Neural cell (in vitro differentiated cells): ENCODE data around the gene CNTNAP5.

Experiments
- EP300 ChIP-seq: fragments of 450-650 bp; conservative IDR thresholded peaks from 2 replicates; pipeline ENCODE4 v1.6.1; 2014; ENCODE audit warnings: antibody characterized with exemption, mild to moderate bottlenecking, moderate library complexity; ENCODE audit not compliant: poor library complexity, severe bottlenecking
- POLR2AphosphoS5 ChIP-seq: IDR thresholded peaks from 2 replicates; pipeline ENCODE4 v1.6.1; 2012
- RAD21 ChIP-seq: fragments of 450-650 bp; conservative IDR thresholded peaks from 2 replicates; pipeline ENCODE4 v1.6.1; 2014; ENCODE audit warnings: antibody characterized with exemption, mild to moderate bottlenecking, moderate library complexity
- TF ChIP-seq, protein P1 (sequence below): fragments of 450-650 bp; IDR thresholded peaks from 2 replicates; pipeline ENCODE4 v1.5.1; 2014; ENCODE audit warnings: antibody characterized with exemption, mild to moderate bottlenecking, moderate library complexity; ENCODE audit not compliant: poor library complexity, severe bottlenecking
- TF ChIP-seq, protein P2 (sequence below): IDR thresholded peaks from 2 replicates; pipeline ENCODE4 v1.6.1; 2012; ENCODE audit warnings: borderline replicate concordance

DNA sequence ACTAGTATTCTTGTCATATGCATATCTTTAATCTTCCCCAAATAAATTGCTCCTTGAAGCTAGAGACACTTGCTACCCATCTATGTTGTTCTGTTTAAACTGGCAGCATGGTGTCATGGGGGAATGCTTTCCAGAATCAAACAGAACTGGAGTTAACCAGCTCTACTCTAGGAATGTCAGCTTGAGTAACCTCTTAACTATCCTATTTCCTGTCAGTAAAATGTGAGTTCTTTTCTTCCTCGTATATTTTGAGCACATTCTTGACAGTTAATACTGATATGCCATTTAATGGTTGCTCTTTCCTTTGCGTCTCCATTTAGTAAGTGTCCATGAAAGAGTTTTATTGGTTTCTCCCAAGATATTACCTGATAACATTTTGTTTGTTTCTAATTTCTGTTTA is 23.0 kb downstream of the CNTNAP5 start:
- TF ChIP-seq, protein P1, sequence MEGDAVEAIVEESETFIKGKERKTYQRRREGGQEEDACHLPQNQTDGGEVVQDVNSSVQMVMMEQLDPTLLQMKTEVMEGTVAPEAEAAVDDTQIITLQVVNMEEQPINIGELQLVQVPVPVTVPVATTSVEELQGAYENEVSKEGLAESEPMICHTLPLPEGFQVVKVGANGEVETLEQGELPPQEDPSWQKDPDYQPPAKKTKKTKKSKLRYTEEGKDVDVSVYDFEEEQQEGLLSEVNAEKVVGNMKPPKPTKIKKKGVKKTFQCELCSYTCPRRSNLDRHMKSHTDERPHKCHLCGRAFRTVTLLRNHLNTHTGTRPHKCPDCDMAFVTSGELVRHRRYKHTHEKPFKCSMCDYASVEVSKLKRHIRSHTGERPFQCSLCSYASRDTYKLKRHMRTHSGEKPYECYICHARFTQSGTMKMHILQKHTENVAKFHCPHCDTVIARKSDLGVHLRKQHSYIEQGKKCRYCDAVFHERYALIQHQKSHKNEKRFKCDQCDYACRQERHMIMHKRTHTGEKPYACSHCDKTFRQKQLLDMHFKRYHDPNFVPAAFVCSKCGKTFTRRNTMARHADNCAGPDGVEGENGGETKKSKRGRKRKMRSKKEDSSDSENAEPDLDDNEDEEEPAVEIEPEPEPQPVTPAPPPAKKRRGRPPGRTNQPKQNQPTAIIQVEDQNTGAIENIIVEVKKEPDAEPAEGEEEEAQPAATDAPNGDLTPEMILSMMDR = no peak
- TF ChIP-seq, protein P2, sequence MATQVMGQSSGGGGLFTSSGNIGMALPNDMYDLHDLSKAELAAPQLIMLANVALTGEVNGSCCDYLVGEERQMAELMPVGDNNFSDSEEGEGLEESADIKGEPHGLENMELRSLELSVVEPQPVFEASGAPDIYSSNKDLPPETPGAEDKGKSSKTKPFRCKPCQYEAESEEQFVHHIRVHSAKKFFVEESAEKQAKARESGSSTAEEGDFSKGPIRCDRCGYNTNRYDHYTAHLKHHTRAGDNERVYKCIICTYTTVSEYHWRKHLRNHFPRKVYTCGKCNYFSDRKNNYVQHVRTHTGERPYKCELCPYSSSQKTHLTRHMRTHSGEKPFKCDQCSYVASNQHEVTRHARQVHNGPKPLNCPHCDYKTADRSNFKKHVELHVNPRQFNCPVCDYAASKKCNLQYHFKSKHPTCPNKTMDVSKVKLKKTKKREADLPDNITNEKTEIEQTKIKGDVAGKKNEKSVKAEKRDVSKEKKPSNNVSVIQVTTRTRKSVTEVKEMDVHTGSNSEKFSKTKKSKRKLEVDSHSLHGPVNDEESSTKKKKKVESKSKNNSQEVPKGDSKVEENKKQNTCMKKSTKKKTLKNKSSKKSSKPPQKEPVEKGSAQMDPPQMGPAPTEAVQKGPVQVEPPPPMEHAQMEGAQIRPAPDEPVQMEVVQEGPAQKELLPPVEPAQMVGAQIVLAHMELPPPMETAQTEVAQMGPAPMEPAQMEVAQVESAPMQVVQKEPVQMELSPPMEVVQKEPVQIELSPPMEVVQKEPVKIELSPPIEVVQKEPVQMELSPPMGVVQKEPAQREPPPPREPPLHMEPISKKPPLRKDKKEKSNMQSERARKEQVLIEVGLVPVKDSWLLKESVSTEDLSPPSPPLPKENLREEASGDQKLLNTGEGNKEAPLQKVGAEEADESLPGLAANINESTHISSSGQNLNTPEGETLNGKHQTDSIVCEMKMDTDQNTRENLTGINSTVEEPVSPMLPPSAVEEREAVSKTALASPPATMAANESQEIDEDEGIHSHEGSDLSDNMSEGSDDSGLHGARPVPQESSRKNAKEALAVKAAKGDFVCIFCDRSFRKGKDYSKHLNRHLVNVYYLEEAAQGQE = peak; percentile 91
- TF ChIP-seq POLR2AphosphoS5 (no peak), RAD21 (no peak), EP300 (peak; percentile 82)
